Dermis blood vessel endothelial cell (primary cell): Measurements from ENCODE around the gene ADAMTS2. TPM values are rescaled to one million over a fixed set of nuclear protein-coding genes. Genes with fewer than 3 reads are reported as not detected.
A peak's percentile ranks its signal among the peaks of the same experiment; 100 is the strongest.

Source experiments
- DNase-seq: peaks from one replicate; pipeline ENCODE4 v3.0.0; 2010
- total RNA-seq: library from RNA; depleted of rRNA; stranded (reverse); fragments of >200 nt; gene quantifications from 2 replicates; pipeline ENCODE4 v1.2.3, GENCODE V29; 2014

Gene ADAMTS2
- total RNA-seq, 1 donor from 2014 or later = 2.4 TPM

- no peak for DNase-seq
These were observed 190.8 kb downstream of the ADAMTS2 start for GRCh38 chr5:179154346-179154990.

- DNase-seq = no peak
These were observed 191.3 kb downstream of the ADAMTS2 start for GRCh38 chr5:179153921-179154345.

- DNase-seq = no peak
These were observed 191.8 kb downstream of the ADAMTS2 start for GRCh38 chr5:179153341-179153901.

GRCh38 chr5:179152941-179153340, 192.3 kb downstream of the ADAMTS2 start:
- DNase-seq = no peak

GRCh38 chr5:179152144-179152895, 192.9 kb downstream of the ADAMTS2 start:
- no peak for DNase-seq

- no peak for DNase-seq
These were observed 193.8 kb downstream of the ADAMTS2 start for GRCh38 chr5:179151286-179152118.

GRCh38 chr5:179150011-179150410, 195.2 kb downstream of the ADAMTS2 start:
- DNase-seq = no peak

- no peak for DNase-seq
These were observed 196.0 kb downstream of the ADAMTS2 start for GRCh38 chr5:179149278-179149677.

- DNase-seq = no peak
These were observed 196.5 kb downstream of the ADAMTS2 start for GRCh38 chr5:179148703-179149170.

- DNase-seq = no peak
These were observed 197.1 kb downstream of the ADAMTS2 start for GRCh38 chr5:179147991-179148702.

- no peak for DNase-seq
These were observed 199.0 kb downstream of the ADAMTS2 start for GRCh38 chr5:179146277-179146676.

GRCh38 chr5:179143446-179143845, 201.8 kb downstream of the ADAMTS2 start:
- no peak for DNase-seq

- DNase-seq = peak; percentile 17
These were observed 202.6 kb downstream of the ADAMTS2 start for GRCh38 chr5:179142434-179143198.

GRCh38 chr5:179141867-179142266, 203.4 kb downstream of the ADAMTS2 start:
- no peak for DNase-seq

- no peak for DNase-seq
These were observed 205.0 kb downstream of the ADAMTS2 start for GRCh38 chr5:179140293-179140692.

- DNase-seq = no peak
These were observed 205.4 kb downstream of the ADAMTS2 start for GRCh38 chr5:179139936-179140235.

- DNase-seq = no peak
These were observed 205.9 kb downstream of the ADAMTS2 start for GRCh38 chr5:179139111-179139935.

GRCh38 chr5:179138568-179138925, 206.7 kb downstream of the ADAMTS2 start:
- DNase-seq = no peak

GRCh38 chr5:179137643-179138567, 207.4 kb downstream of the ADAMTS2 start:
- no peak for DNase-seq
